ENCODE measurements around the gene ABCA5.

The ABCA5 gene

GRCh38 chr17:69271023-69271422 is 55.9 kb downstream of the ABCA5 start:
- in situ Hi-C loops (cut with HindIII; ENCODE audit: low sequenced_read_pairs) = no loop called here

GRCh38 chr17:69269131-69269998 is 57.6 kb downstream of the ABCA5 start:
- in situ Hi-C loops (cut with HindIII; ENCODE audit: low sequenced_read_pairs) = no loop called here

- in situ Hi-C loops (cut with HindIII; ENCODE audit: low sequenced_read_pairs) = no loop called here
Measured at GRCh38 chr17:69268543-69269014, 58.4 kb downstream of the ABCA5 start.

GRCh38 chr17:69267219-69267618 is 59.7 kb downstream of the ABCA5 start:
- in situ Hi-C loops (cut with HindIII; ENCODE audit: low sequenced_read_pairs) = no loop called here

GRCh38 chr17:69265873-69266272 is 61.1 kb downstream of the ABCA5 start:
- in situ Hi-C loops (cut with HindIII; ENCODE audit: low sequenced_read_pairs) = no loop called here

- in situ Hi-C loops (cut with HindIII; ENCODE audit: low sequenced_read_pairs) = no loop called here
Measured at GRCh38 chr17:69254187-69254586, 72.7 kb downstream of the ABCA5 start.

GRCh38 chr17:69250641-69251040 is 76.3 kb downstream of the ABCA5 start:
- in situ Hi-C loops (cut with HindIII; ENCODE audit: low sequenced_read_pairs) = no loop called here

GRCh38 chr17:69246726-69247375 is 80.1 kb downstream of the ABCA5 start:
- in situ Hi-C loops (cut with HindIII; ENCODE audit: low sequenced_read_pairs) = no loop called here

- in situ Hi-C loops (cut with HindIII; ENCODE audit: low sequenced_read_pairs) = no loop called here
Measured at GRCh38 chr17:69246202-69246601, 80.7 kb downstream of the ABCA5 start.

GRCh38 chr17:69245617-69246016 is 81.3 kb downstream of the ABCA5 start:
- in situ Hi-C loops (cut with HindIII; ENCODE audit: low sequenced_read_pairs) = no loop called here

- in situ Hi-C loops (cut with HindIII; ENCODE audit: low sequenced_read_pairs) = loop anchor here (5.0 kb wide), 1 partner anchor 463 kb away; no protein-coding TSS in a partner anchor
Measured at GRCh38 chr17:69239611-69240600, 87.0 kb downstream of the ABCA5 start.

GRCh38 chr17:69236946-69237345 is 90.0 kb downstream of the ABCA5 start:
- in situ Hi-C loops (cut with HindIII; ENCODE audit: low sequenced_read_pairs) = no loop called here

- in situ Hi-C loops (cut with HindIII; ENCODE audit: low sequenced_read_pairs) = no loop called here
Measured at GRCh38 chr17:69236464-69236863, 90.5 kb downstream of the ABCA5 start.

- in situ Hi-C loops (cut with HindIII; ENCODE audit: low sequenced_read_pairs) = no loop called here
Measured at GRCh38 chr17:69235338-69236058, 91.4 kb downstream of the ABCA5 start.

- in situ Hi-C loops (cut with HindIII; ENCODE audit: low sequenced_read_pairs) = no loop called here
Measured at GRCh38 chr17:69232650-69233049, 94.3 kb downstream of the ABCA5 start.

GRCh38 chr17:69231521-69231920 is 95.4 kb downstream of the ABCA5 start:
- in situ Hi-C loops (cut with HindIII; ENCODE audit: low sequenced_read_pairs) = no loop called here

GRCh38 chr17:69230939-69231338 is 96.0 kb downstream of the ABCA5 start:
- in situ Hi-C loops (cut with HindIII; ENCODE audit: low sequenced_read_pairs) = no loop called here

- in situ Hi-C loops (cut with HindIII; ENCODE audit: low sequenced_read_pairs) = no loop called here
Measured at GRCh38 chr17:69228576-69228975, 98.4 kb downstream of the ABCA5 start, which contains the start of gene ABCA10. Gene ABCA10 (minus strand): TSS chr17:69228824. CDS start chr17:69225358, 3,466 bp downstream.

- in situ Hi-C loops (cut with HindIII; ENCODE audit: low sequenced_read_pairs) = no loop called here
Measured at GRCh38 chr17:69228018-69228417, 98.9 kb downstream of the ABCA5 start.

GRCh38 chr17:69227541-69227940 is 99.4 kb downstream of the ABCA5 start:
- in situ Hi-C loops (cut with HindIII; ENCODE audit: low sequenced_read_pairs) = no loop called here
